T-helper 17 cell (primary cell): ENCODE results near the gene MTERF2. TPM values are rescaled to one million over a fixed set of nuclear protein-coding genes. Genes with fewer than 3 reads are reported as not detected.

Experiments used
- total RNA-seq, 4 donors: library from RNA in 2 of 4; stranded (reverse) in 2 of 4; gene quantifications; one replicate each; pipeline ENCODE4 v1.2.3 and lab custom pipeline; 2022 to 2026

The MTERF2 gene
- total RNA-seq, 2 donors from 2014 or later: 12.7 to 13.8 TPM

Other genes starting within 250 kb of the MTERF2 start
- 10 to 100 TPM; 12.8 to 19.9 TPM for gene RIC8B, start 212.5 kb downstream of the MTERF2 start, total RNA-seq
- gene TMEM263, start 31.2 kb downstream of the MTERF2 start, total RNA-seq: 10 to 100 TPM; 34.4 to 35.1 TPM
- 100 to 1,000 TPM; 108 to 109 TPM for gene CRY1, start 106.4 kb upstream of the MTERF2 start, total RNA-seq